NB4 (cell line): Measurements from ENCODE around the gene HS6ST3.

ENCODE experiments used
- CTCF ChIP-seq: IDR thresholded peaks from one replicate; pipeline ENCODE4 v1.5.1; 2012; ENCODE audit warnings: low read depth, low read length
- MAX ChIP-seq: IDR thresholded peaks from 2 replicates; pipeline ENCODE4 v1.6.1; 2011; ENCODE audit warnings: low read depth, low read length
- MYC ChIP-seq: IDR thresholded peaks from 2 replicates; pipeline ENCODE4 v1.6.1; 2011; ENCODE audit warnings: low read depth, low read length
- POLR2A ChIP-seq: IDR thresholded peaks from 2 replicates; pipeline ENCODE4 v1.6.1; 2011; ENCODE audit warnings: mild to moderate bottlenecking; ENCODE audit not compliant: insufficient read length; ENCODE audit errors: extremely low read depth

- TF ChIP-seq CTCF (no peak), POLR2A (no peak), MAX (no peak), MYC (no peak)
These were observed 443.5 kb downstream of the HS6ST3 start for GRCh38 chr13:96533408-96533807.
